Endothelial cell of umbilical vein (primary cell): ENCODE data around the gene FAM200C. TPM values are rescaled to one million over a fixed set of nuclear protein-coding genes. Genes with fewer than 3 reads are reported as not detected.

ENCODE experiments used
- BruUV-seq: library from RNA; stranded (reverse); fragments of 400-500 nt; replicated peaks from 2 replicates; lab custom pipeline; 2021; lab: Mats Ljungman, UMichigan
- CTCF ChIA-PET: fragments of 300-600, 350-600 bp; sonication (Branson Sonifier 250); formaldehyde crosslinking; loops from one replicate; lab custom pipeline; 2021; ENCODE audit warnings: antibody characterized with exemption, inconsistent platforms; lab: Charles Lee
- POLR2A ChIA-PET: fragments of 300-600, 350-600 bp; sonication (Branson Sonifier 250); formaldehyde crosslinking; loops from one replicate; lab custom pipeline; 2021; ENCODE audit warnings: antibody characterized with exemption, inconsistent platforms; lab: Charles Lee
- DNase-seq: peaks from one replicate; pipeline ENCODE4 v3.0.0-alpha.2; 2011; ENCODE audit warnings: low read depth, low spot score
- FAIRE-seq: peaks from 2 replicates; lab custom pipeline; 2011; peaks lifted over from hg19 to GRCh38; lab: Jason Lieb, UNC
- H2AFZ ChIP-seq: 2 replicates; pipeline ENCODE4 v1.6.0; 2012; ENCODE audit warnings: low read depth, low read length, control low read depth, inconsistent platforms
- H3K27ac ChIP-seq: 2 replicates; pipeline ENCODE4 v1.5.1; 2011; ENCODE audit warnings: low read depth, mild to moderate bottlenecking, control low read depth, low read length, moderate library complexity; ENCODE audit not compliant: insufficient read depth
- H3K27me3 ChIP-seq, 2 experiments: 2 replicates each; pipeline versions ENCODE4 v1.6.0 to v1.6.1; 2011; ENCODE audit warnings: low read length in 2 of 2, mixed read lengths in 1 of 2; ENCODE audit not compliant: control insufficient read depth in 2 of 2, insufficient read depth in 2 of 2
- H3K36me3 ChIP-seq, 2 experiments: 2 replicates in 1 of 2; 3 replicates in 1 of 2; pipeline ENCODE4 v1.5.1; 2011; ENCODE audit warnings: low read length in 2 of 2, mild to moderate bottlenecking in 1 of 2, moderate library complexity in 1 of 2; ENCODE audit not compliant: control insufficient read depth in 2 of 2, insufficient read depth in 2 of 2; ENCODE audit errors: extremely low read depth in 1 of 2
- H3K4me1 ChIP-seq: 3 replicates; pipeline ENCODE4 v1.5.1; 2011; ENCODE audit warnings: mild to moderate bottlenecking, low read length; ENCODE audit not compliant: control insufficient read depth, insufficient read depth; ENCODE audit errors: extremely low read depth
- H3K4me2 ChIP-seq: 2 replicates; pipeline ENCODE4 v1.6.1; 2011; ENCODE audit warnings: low read length, control low read depth, mixed read lengths; ENCODE audit not compliant: insufficient read depth
- H3K4me3 ChIP-seq, 3 experiments: fragments of 200-600 bp in 1 of 3; sonication (generic), shearing (Covaris generic) in 1 of 3; replicated peaks in 1 of 3; 2 replicates each; pipeline ENCODE4 v1.5.1; 2011 to 2016; ENCODE audit warnings: control low read depth in 3 of 3, low read length in 3 of 3, mild to moderate bottlenecking in 2 of 3, inconsistent platforms in 1 of 3, low read depth in 1 of 3, moderate library complexity in 1 of 3; ENCODE audit not compliant: insufficient read depth in 1 of 3
- H3K79me2 ChIP-seq: 2 replicates; pipeline ENCODE4 v1.6.0; 2012; ENCODE audit warnings: low read length, inconsistent platforms; ENCODE audit not compliant: control insufficient read depth, insufficient read depth
- H3K9ac ChIP-seq: replicated peaks from 2 replicates; pipeline ENCODE3; 2011; ENCODE audit warnings: low read length, control low read depth; ENCODE audit not compliant: insufficient read depth; ENCODE audit errors: extremely low read depth
- H3K9me1 ChIP-seq: replicated peaks from 3 replicates; pipeline ENCODE4 v1.6.0; 2011; ENCODE audit warnings: mild to moderate bottlenecking, low read length; ENCODE audit not compliant: control insufficient read depth, insufficient read depth; ENCODE audit errors: extremely low read depth
- H3K9me3 ChIP-seq: replicated peaks from 2 replicates; pipeline ENCODE4 v1.5.1; 2012; ENCODE audit warnings: low read length, inconsistent platforms; ENCODE audit not compliant: control insufficient read depth, insufficient read depth
- H4K20me1 ChIP-seq: replicated peaks from 2 replicates; pipeline ENCODE3; 2011; ENCODE audit warnings: mild to moderate bottlenecking, low read length; ENCODE audit not compliant: control insufficient read depth, insufficient read depth; ENCODE audit errors: extremely low read depth
- FOS ChIP-seq: IDR thresholded peaks from 2 replicates; pipeline ENCODE4 v1.6.1; 2011; ENCODE audit warnings: mild to moderate bottlenecking, low read length, moderate library complexity, borderline replicate concordance; ENCODE audit not compliant: insufficient read depth
- MYC ChIP-seq: IDR thresholded peaks from one replicate; pipeline ENCODE4 v1.6.1; 2011; ENCODE audit warnings: mild to moderate bottlenecking, low read depth, low read length
- POLR2A ChIP-seq: IDR thresholded peaks from 2 replicates; pipeline ENCODE4 v1.6.1; 2012; ENCODE audit warnings: low read depth, mild to moderate bottlenecking, control low read depth, low read length
- POLR2AphosphoS5 ChIP-seq: IDR thresholded peaks from 2 replicates; pipeline ENCODE4 v1.6.1; 2012; ENCODE audit warnings: low read depth, mild to moderate bottlenecking, control low read depth, low read length, moderate library complexity; ENCODE audit not compliant: insufficient read depth
- dilution Hi-C: fragments of 300-500 bp; cut with MboI; formaldehyde crosslinking; loops from one replicate; pipeline ENCODE4 v1.15.0; 2019; ENCODE audit warnings: low sequenced_read_pairs; ENCODE audit not compliant: extremely low pct_ligation_motif_present
- intact Hi-C: fragments of 100-400 bp; cut with micrococcal nuclease; formaldehyde crosslinking; loops from one replicate; pipeline ENCODE4 v1.10.0; 2022
- polyA plus RNA-seq, 4 experiments: library from polyadenylated mRNA; depleted of rRNA in 3 of 4; stranded (reverse) in 3 of 4; unstranded in 1 of 4; fragments of >200 nt; gene quantifications; 2 replicates each; pipeline versions ENCODE4 v1.2.1 to v1.2.3, GENCODE V29; 2011 to 2012; ENCODE audit warnings: missing spikeins in 1 of 4
- total RNA-seq: library from RNA; stranded (reverse); gene quantifications from 2 replicates; pipeline ENCODE4 v1.2.3, GENCODE V29; 2021

Gene FAM200C
- total and polyA plus RNA-seq, 2 donors (not counting 3 experiments of a cell fraction or from before 2014, with no cell fraction given) = 0.76 to 2.7 TPM

GRCh38 chr5:160419458-160420330 is 19.8 kb upstream of the FAM200C start:
- peak overlapping the region; percentile 76 for H2AFZ ChIP-seq
- TF ChIP-seq POLR2A (no peak), MYC (no peak)
- dilution Hi-C loops (no loop called here), intact Hi-C loops (loop anchor here (1.0 to 2.0 kb wide), 3 partner anchors 19 to 301 kb away; partner anchors contain the start of genes FAM200C and PWWP2A)
- no peaks in the 10 kb centered on the region for H3K9me3 ChIP-seq
- peaks cover 0 to 2% of the 10 kb centered on the region in 2 experiments for H3K36me3 ChIP-seq
- DNase-seq (no peak), FAIRE-seq (no peak)
- H3K4me1 ChIP-seq = peaks cover 47% of the 10 kb centered on the region
- peaks cover 57% of the 10 kb centered on the region for H3K79me2 ChIP-seq
- H3K27me3 ChIP-seq = no peaks in the 10 kb centered on the region
- peak overlapping the region; percentile 70 to 100 (median 91) for H3K4me3 ChIP-seq
- H3K9ac ChIP-seq = peak overlapping the region; percentile 84
- peak overlapping the region; percentile 73 for H3K27ac ChIP-seq
- H4K20me1 ChIP-seq = no peaks in the 10 kb centered on the region
- H3K4me2 ChIP-seq = peak overlapping the region; percentile 99
- ChIA-PET POLR2A (interaction anchor here (0.6 to 1.9 kb wide), 7 partner anchors 17 to 348 kb away, joined by 3 to 10 read pairs (median 4); partner anchors contain the start of gene PWWP2A), CTCF (interaction anchor here (0.6 to 2.8 kb wide), 9 partner anchors 12 to 398 kb away, joined by 3 to 8 read pairs (median 6); partner anchors contain the start of gene FAM200C)
- no peaks in the 10 kb centered on the region for H3K9me1 ChIP-seq
- BruUV-seq = TSS peak; percentile 14

DNA sequence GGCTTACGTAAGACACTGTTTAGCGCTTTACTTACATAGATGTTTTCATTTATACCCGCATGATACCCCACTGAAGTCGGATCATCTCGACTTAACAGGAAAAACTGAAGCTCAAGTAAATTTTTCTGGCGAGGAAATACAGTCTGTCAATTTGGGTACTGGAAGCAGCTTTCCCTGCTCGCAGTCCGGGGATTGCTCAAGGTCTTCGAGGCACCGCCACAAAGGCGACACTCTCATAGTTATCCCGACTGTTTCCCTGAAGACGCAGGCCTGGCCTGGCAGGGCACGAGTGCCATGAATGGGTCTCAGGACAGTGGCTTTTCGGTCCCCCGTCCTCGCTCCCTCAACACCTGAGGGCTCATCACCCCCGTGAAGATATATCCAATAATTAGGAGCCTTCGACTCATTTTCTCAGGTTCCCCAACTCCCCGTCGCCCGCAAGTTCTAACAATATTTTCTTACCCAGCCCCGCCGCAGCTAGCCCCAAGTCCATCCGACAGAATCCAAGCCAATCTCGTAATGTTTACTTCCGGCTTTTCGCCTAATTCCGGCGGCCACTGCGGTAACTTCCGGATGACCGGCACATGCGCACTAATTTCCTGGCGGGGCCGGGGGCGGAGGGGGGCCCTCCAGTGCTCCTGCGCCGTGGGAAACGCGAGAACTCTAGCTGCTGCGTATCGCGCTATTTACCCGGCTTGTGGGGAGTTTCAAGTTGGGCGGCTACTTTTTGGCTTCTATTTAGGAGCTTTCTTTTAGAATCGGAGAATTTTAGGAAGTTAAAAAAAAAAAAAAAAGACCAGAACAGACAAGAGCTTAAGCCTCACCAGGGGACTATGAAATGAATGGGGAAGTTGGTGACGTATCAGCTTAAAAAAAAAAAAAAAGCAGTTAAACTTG is 19.0 kb upstream of the FAM200C start, which contains the start of gene SLU7:
SLU7 (minus strand) TSS at position 521 of the 897 bp plus-strand sequence. CDS start 3,787 bp downstream, outside the sequence.
- peak within 1 kb of the TSS; percentile 99 for H3K4me2 ChIP-seq
- H3K9ac ChIP-seq = peak within 1 kb of the TSS; percentile 84
- H3K27ac ChIP-seq = peak within 1 kb of the TSS; percentile 73
- peaks cover 0 to 4% of the 10 kb centered on the region in 2 experiments for H3K36me3 ChIP-seq
- ChIA-PET POLR2A (interaction anchor here (0.6 to 1.9 kb wide), 6 partner anchors 18 to 347 kb away, joined by 3 to 10 read pairs (median 6); partner anchors contain the start of gene PWWP2A), CTCF (interaction anchor here (0.6 to 2.8 kb wide), 9 partner anchors 11 to 397 kb away, joined by 3 to 8 read pairs (median 6); partner anchors contain the start of gene FAM200C)
- DNase-seq = peak; percentile 98
- H3K4me1 ChIP-seq = peaks cover 39% of the 10 kb centered on the region
- dilution Hi-C loops = no loop called here
- H3K9me3 ChIP-seq = no peaks in the 10 kb centered on the region
- TSS peak; percentile 75 for BruUV-seq
- intact Hi-C loops = loop anchor here (1.0 to 2.0 kb wide), 2 partner anchors 19 to 300 kb away; partner anchors contain the start of genes FAM200C and PWWP2A
- peak; percentile 70 for FAIRE-seq
- TF ChIP-seq FOS (no peak), POLR2AphosphoS5 (peak; percentile 58)
- H3K9me1 ChIP-seq = no peaks in the 10 kb centered on the region
- peaks cover 49% of the 10 kb centered on the region for H3K79me2 ChIP-seq
- H3K27me3 ChIP-seq = no peaks in the 10 kb centered on the region
- H3K4me3 ChIP-seq = peak within 1 kb of the TSS; percentile 70 to 100 (median 91)
- H4K20me1 ChIP-seq = no peaks in the 10 kb centered on the region
- H2AFZ ChIP-seq = peak within 1 kb of the TSS; percentile 76
